K562 (cell line): ENCODE results near the gene ID4. TPM values are rescaled to one million over a fixed set of nuclear protein-coding genes. Genes with fewer than 3 reads are reported as not detected.

Source experiments
- ATAC-seq: fragments of 200-7000 bp; cut with Tn5 transposase; 3 replicates; pipeline ENCODE4 v1.9.1; 2020; ENCODE audit warnings: moderate library complexity
- BruUV-seq: library from RNA; stranded (reverse); fragments of 400-500 nt; replicated peaks from 2 replicates; lab custom pipeline; 2021; lab: Mats Ljungman, UMichigan
- CTCF ChIA-PET: fragments of 300-600 bp; formaldehyde crosslinking; extraction: SDS; loops from one replicate; lab custom pipeline; 2021; ENCODE audit warnings: low intra/inter-chr PET ratio; lab: Yijun Ruan, JAX
- POLR2A ChIA-PET: fragments of 300-600, 350-650 bp; sonication (Branson Sonifier 250); formaldehyde crosslinking; extraction: SDS; loops from one replicate; lab custom pipeline; 2021; ENCODE audit warnings: antibody characterized with exemption, inconsistent platforms; lab: Yijun Ruan, JAX
- DNase-seq, 4 experiments: peaks; one replicate each; pipeline versions ENCODE4 v3.0.0 to v3.0.0-alpha.2; 2011 to 2018; ENCODE audit warnings: low spot score in 3 of 4, mixed read lengths in 3 of 4; ENCODE audit errors: extremely low read depth in 1 of 4
- FAIRE-seq: peaks from 2 replicates; lab custom pipeline; 2011; peaks lifted over from hg19 to GRCh38; lab: Jason Lieb, UNC
- H2AFZ ChIP-seq: 2 replicates; pipeline ENCODE4 v1.6.0; 2011; ENCODE audit warnings: low read depth, low read length, control low read depth, inconsistent platforms
- H3K27ac ChIP-seq: fragments of 200-600 bp; 3 replicates; pipeline ENCODE4 v1.8.0; 2011; ENCODE audit warnings: low read depth, mild to moderate bottlenecking, control low read depth, inconsistent platforms, low read length, moderate library complexity, mixed read lengths; ENCODE audit errors: extremely low read depth
- H3K27me3 ChIP-seq, 2 experiments: fragments of 300-600 bp in 1 of 2; 2 replicates in 1 of 2; 3 replicates in 1 of 2; pipeline versions ENCODE4 v1.6.0 to v1.8.0; 2011; ENCODE audit warnings: inconsistent platforms in 2 of 2, low read length in 2 of 2, mild to moderate bottlenecking in 1 of 2, mixed read lengths in 1 of 2, moderate library complexity in 1 of 2; ENCODE audit not compliant: control insufficient read depth in 2 of 2, insufficient read depth in 2 of 2
- H3K36me3 ChIP-seq: fragments of 300-600 bp; 3 replicates; pipeline ENCODE4 v1.8.0; 2011; ENCODE audit warnings: mild to moderate bottlenecking, low read length, inconsistent platforms; ENCODE audit not compliant: control insufficient read depth, insufficient read depth
- H3K4me1 ChIP-seq, 2 experiments: fragments of 200-600 bp in 1 of 2; replicated peaks in 1 of 2; 2 replicates in 1 of 2; 3 replicates in 1 of 2; pipeline versions ENCODE4 v1.5.1 to v1.8.0; 2011; ENCODE audit warnings: inconsistent platforms in 2 of 2, low read length in 2 of 2, mild to moderate bottlenecking in 1 of 2, mixed read lengths in 1 of 2, moderate library complexity in 1 of 2; ENCODE audit not compliant: control insufficient read depth in 2 of 2, insufficient read depth in 2 of 2
- H3K4me2 ChIP-seq: 2 replicates; pipeline ENCODE4 v1.6.1; 2011; ENCODE audit warnings: low read length, control low read depth, inconsistent platforms, mixed read lengths; ENCODE audit not compliant: insufficient read depth
- H3K4me3 ChIP-seq: fragments of 200-600 bp; sonication (generic), shearing (Covaris generic); 2 replicates; pipeline ENCODE4 v1.5.1; 2016; ENCODE audit warnings: control low read depth, inconsistent platforms
- H3K79me2 ChIP-seq: fragments of 200-600 bp; 3 replicates; pipeline ENCODE4 v1.8.0; 2011; ENCODE audit warnings: low read length, inconsistent platforms; ENCODE audit not compliant: control insufficient read depth, insufficient read depth
- H3K9ac ChIP-seq, 2 experiments: 2 replicates each; pipeline versions ENCODE4 v1.6.0 to v1.6.1; 2011; ENCODE audit warnings: low read depth in 2 of 2, low read length in 2 of 2, control low read depth in 1 of 2, inconsistent platforms in 1 of 2, mild to moderate bottlenecking in 1 of 2, mixed read lengths in 1 of 2; ENCODE audit not compliant: insufficient read depth in 1 of 2
- H3K9me1 ChIP-seq: one replicate; pipeline ENCODE4 v1.6.0; 2011; ENCODE audit warnings: inconsistent platforms, mild to moderate bottlenecking, low read length, moderate library complexity; ENCODE audit not compliant: control insufficient read depth, insufficient read depth
- H3K9me3 ChIP-seq: replicated peaks from 2 replicates; pipeline ENCODE4 v1.5.1; 2011; ENCODE audit warnings: low read depth, low read length, inconsistent platforms; ENCODE audit not compliant: control insufficient read depth, insufficient read depth
- H4K20me1 ChIP-seq: replicated peaks from 2 replicates; pipeline ENCODE4 v1.6.1; 2011; ENCODE audit warnings: low read length, inconsistent platforms, mixed read lengths; ENCODE audit not compliant: control insufficient read depth, insufficient read depth
- CBX5 ChIP-seq: IDR thresholded peaks from 2 replicates; pipeline ENCODE4 v1.6.1; 2014; ENCODE audit warnings: low read depth, borderline replicate concordance
- CXXC5 ChIP-seq: fragments of 250-450 bp; sonication (Bioruptor Pico); IDR thresholded peaks from 2 replicates; pipeline ENCODE4 v1.8.0; 2022; ENCODE audit warnings: inconsistent platforms, mild to moderate bottlenecking, moderate library complexity
- GTF2E2 ChIP-seq: fragments of 200-800 bp; sonication (Bioruptor generic); IDR thresholded peaks from 2 replicates; pipeline ENCODE4 v1.6.1; 2016; ENCODE audit warnings: missing genetic modification characterization, missing compliant biosample characterization
- HMG20B ChIP-seq: fragments of 250-450 bp; sonication (Bioruptor Pico); IDR thresholded peaks from 2 replicates; pipeline ENCODE4 v1.5.0; 2021; ENCODE audit warnings: mild to moderate bottlenecking
- MCM5 ChIP-seq: fragments of 450-650 bp; IDR thresholded peaks from 2 replicates; pipeline ENCODE4 v1.6.1; 2016; ENCODE audit warnings: low read depth
- NRF1 ChIP-seq, 2 experiments: fragments of 450-650 bp; IDR thresholded peaks in 1 of 2; conservative IDR thresholded peaks in 1 of 2; 2 replicates each; pipeline ENCODE4 v1.6.1; 2014; ENCODE audit warnings: mild to moderate bottlenecking in 2 of 2
- RERE ChIP-seq: sonication (generic); formaldehyde crosslinking; IDR thresholded peaks from 2 replicates; pipeline ENCODE4 v1.8.0; 2023; ENCODE audit warnings: missing genetic modification reagents, mild to moderate bottlenecking, borderline replicate concordance
- SNAPC5 ChIP-seq: fragments of 250-450 bp; sonication (Bioruptor Pico); IDR thresholded peaks from 2 replicates; pipeline ENCODE4 v1.8.0; 2021; ENCODE audit warnings: moderate library complexity, mild to moderate bottlenecking, inconsistent platforms
- SP2 ChIP-seq: IDR thresholded peaks from 2 replicates; pipeline ENCODE4 v1.6.1; 2011; ENCODE audit warnings: mild to moderate bottlenecking, low read depth, low read length, moderate library complexity; ENCODE audit not compliant: poor library complexity, severe bottlenecking; ENCODE audit errors: extremely low read depth
- TAL1 ChIP-seq: fragments of 450-650 bp; IDR thresholded peaks from 2 replicates; pipeline ENCODE4 v1.6.1; 2016; ENCODE audit warnings: mild to moderate bottlenecking
- ZNF224 ChIP-seq: sonication (generic); formaldehyde crosslinking; IDR thresholded peaks from 2 replicates; pipeline ENCODE4 v1.8.0; 2022; ENCODE audit warnings: mild to moderate bottlenecking, missing genetic modification reagents
- ZNF316 ChIP-seq: fragments of 450-650 bp; IDR thresholded peaks from 2 replicates; pipeline ENCODE4 v1.6.1; 2016
- WGBS: fragments of 100-300 bp; shearing (Covaris generic); methylation state at CpG from one replicate; pipeline ENCODE4 v1.1.6; 2016; ENCODE audit warnings: low coverage, mixed read lengths; ENCODE audit not compliant: insufficient coverage; ENCODE audit errors: missing lambda C conversion rate; 5-methylcytosine and 5-hydroxymethylcytosine counted together
- in situ Hi-C: fragments of 300-500 bp; cut with MboI; formaldehyde crosslinking; loops from 4 replicates; pipeline ENCODE4 v1.15.0; 2018; ENCODE audit warnings: inconsistent platforms, mixed read lengths
- intact Hi-C: fragments of 100-400 bp; cut with micrococcal nuclease; formaldehyde crosslinking; loops from 2 replicates; pipeline ENCODE4 v1.14.2; 2022
- polyA plus RNA-seq, 8 experiments: library from polyadenylated mRNA; depleted of rRNA in 4 of 8; stranded (reverse) in 5 of 8; unstranded in 3 of 8; fragments of >200 nt; fragmentation: Nextera tagmentation in 2 of 8; fragmentation: Illumina TruSeq in 1 of 8; extraction: Ambion mirVana in 2 of 8; extraction: Trizol in 1 of 8; gene quantifications; 2 replicates each; pipeline versions ENCODE4 v1.2.1 to v1.2.3, GENCODE V29; 2011 to 2014; ENCODE audit warnings: inconsistent platforms in 1 of 8, missing spikeins in 1 of 8
- total RNA-seq, 7 experiments: library from RNA; depleted of rRNA in 6 of 7; stranded (reverse); fragments of >200 nt in 6 of 7; fragmentation: Illumina TruSeq in 2 of 7; extraction: Trizol in 2 of 7; gene quantifications; 2 replicates each; pipeline versions ENCODE4 v1.2.1 to v1.2.3, GENCODE V29; 2011 to 2021; ENCODE audit warnings: low replicate concordance in 1 of 7
- TF ChIP-seq, protein P1 (sequence below): fragments of 150-350 bp; IDR thresholded peaks from 2 replicates; pipeline ENCODE4 v1.6.1; 2014; ENCODE audit warnings: low read depth, mild to moderate bottlenecking, low read length, borderline replicate concordance
- TF ChIP-seq, protein P2 (sequence below), 2 experiments: fragments of 450-650 bp in 1 of 2; sonication (generic) in 1 of 2; formaldehyde crosslinking in 1 of 2; IDR thresholded peaks in 1 of 2; conservative IDR thresholded peaks in 1 of 2; 2 replicates each; pipeline versions ENCODE4 v1.6.1 to v1.8.1; 2016 to 2023; ENCODE audit warnings: mild to moderate bottlenecking in 2 of 2, moderate library complexity in 2 of 2, inconsistent platforms in 1 of 2, missing genetic modification reagents in 1 of 2

Gene ID4
- total and polyA plus RNA-seq, 9 of the 15 experiments (the other 6 are each of a cell fraction or from before 2014, with no cell fraction given), result not detected

- POLR2A ChIA-PET, result no interaction called here
- BruUV-seq, result no TSS peak
- TF ChIP-seq MCM5, result no peak
- TF ChIP-seq NRF1 (conservative IDR thresholded peaks at IDR 0.05 in 1 of 2, IDR thresholded peaks at IDR 0.05 in 1 of 2), result no peak
- TF ChIP-seq, protein P1, sequence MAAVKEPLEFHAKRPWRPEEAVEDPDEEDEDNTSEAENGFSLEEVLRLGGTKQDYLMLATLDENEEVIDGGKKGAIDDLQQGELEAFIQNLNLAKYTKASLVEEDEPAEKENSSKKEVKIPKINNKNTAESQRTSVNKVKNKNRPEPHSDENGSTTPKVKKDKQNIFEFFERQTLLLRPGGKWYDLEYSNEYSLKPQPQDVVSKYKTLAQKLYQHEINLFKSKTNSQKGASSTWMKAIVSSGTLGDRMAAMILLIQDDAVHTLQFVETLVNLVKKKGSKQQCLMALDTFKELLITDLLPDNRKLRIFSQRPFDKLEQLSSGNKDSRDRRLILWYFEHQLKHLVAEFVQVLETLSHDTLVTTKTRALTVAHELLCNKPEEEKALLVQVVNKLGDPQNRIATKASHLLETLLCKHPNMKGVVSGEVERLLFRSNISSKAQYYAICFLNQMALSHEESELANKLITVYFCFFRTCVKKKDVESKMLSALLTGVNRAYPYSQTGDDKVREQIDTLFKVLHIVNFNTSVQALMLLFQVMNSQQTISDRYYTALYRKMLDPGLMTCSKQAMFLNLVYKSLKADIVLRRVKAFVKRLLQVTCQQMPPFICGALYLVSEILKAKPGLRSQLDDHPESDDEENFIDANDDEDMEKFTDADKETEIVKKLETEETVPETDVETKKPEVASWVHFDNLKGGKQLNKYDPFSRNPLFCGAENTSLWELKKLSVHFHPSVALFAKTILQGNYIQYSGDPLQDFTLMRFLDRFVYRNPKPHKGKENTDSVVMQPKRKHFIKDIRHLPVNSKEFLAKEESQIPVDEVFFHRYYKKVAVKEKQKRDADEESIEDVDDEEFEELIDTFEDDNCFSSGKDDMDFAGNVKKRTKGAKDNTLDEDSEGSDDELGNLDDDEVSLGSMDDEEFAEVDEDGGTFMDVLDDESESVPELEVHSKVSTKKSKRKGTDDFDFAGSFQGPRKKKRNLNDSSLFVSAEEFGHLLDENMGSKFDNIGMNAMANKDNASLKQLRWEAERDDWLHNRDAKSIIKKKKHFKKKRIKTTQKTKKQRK, result no peak
- no peak for TF ChIP-seq RERE (CRISPR knock-in tag)
- TF ChIP-seq GTF2E2, result no peak
- TF ChIP-seq SP2, result no peak
- TF ChIP-seq CXXC5, result no peak
- no peak for TF ChIP-seq ZNF316
- TF ChIP-seq, protein P2, sequence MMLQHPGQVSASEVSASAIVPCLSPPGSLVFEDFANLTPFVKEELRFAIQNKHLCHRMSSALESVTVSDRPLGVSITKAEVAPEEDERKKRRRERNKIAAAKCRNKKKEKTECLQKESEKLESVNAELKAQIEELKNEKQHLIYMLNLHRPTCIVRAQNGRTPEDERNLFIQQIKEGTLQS (IDR thresholded peaks at IDR 0.05), result no peak
- TF ChIP-seq, protein P2 (CRISPR knock-in tag; conservative IDR thresholded peaks at IDR 0.05), result no peak
- no peak for TF ChIP-seq CBX5
- no peak for TF ChIP-seq HMG20B
- no peak for TF ChIP-seq SNAPC5 (CRISPR knock-in tag)
- no peak for TF ChIP-seq TAL1
- no peak for TF ChIP-seq ZNF224 (CRISPR knock-in tag)
Measured at GRCh38 chr6:19830171-19830570, 7.0 kb upstream of the ID4 start.

More at GRCh38 chr6:19830171-19830570, 7.0 kb upstream of the ID4 start:
- Histone ChIP-seq H4K20me1 (no peaks in the 10 kb centered on the region), H3K9me1 (no peaks in the 10 kb centered on the region), H3K9me3 (no peaks in the 10 kb centered on the region), H2AFZ (no peak overlapping the region), H3K4me1 (no peaks in the 10 kb centered on the region), H3K27me3 (no peaks in the 10 kb centered on the region), H3K79me2 (no peaks in the 10 kb centered on the region), H3K36me3 (no peaks in the 10 kb centered on the region), H3K9ac (no peak overlapping the region), H3K27ac (no peak overlapping the region), H3K4me2 (no peak overlapping the region), H3K4me3 (no peak overlapping the region)
- WGBS, result 0% methylated on average over 2 of the region's 2 CpGs
- CTCF ChIA-PET, result no interaction called here
- FAIRE-seq, result no peak
- ATAC-seq, result no peak
- intact Hi-C loops (no loop called here), in situ Hi-C loops (no loop called here)
- no peak for DNase-seq
